HG03196 (cell line): ENCODE data around the gene FCGBP.

ENCODE experiments used
- ATAC-seq: cut with Tn5 transposase; IDR thresholded peaks from one replicate; pipeline ENCODE4 v1.9.1; 2021; ENCODE audit not compliant: unreplicated experiment

Gene FCGBP

GRCh38 chr19:39949026-39949747 lies 14.8 kb upstream of the FCGBP start:
- ATAC-seq: no peak

GRCh38 chr19:39946532-39946931 lies 12.1 kb upstream of the FCGBP start:
- ATAC-seq: no peak

GRCh38 chr19:39943586-39943985 lies 9.2 kb upstream of the FCGBP start:
- ATAC-seq: no peak

- no peak for ATAC-seq
These were observed 7.9 kb upstream of the FCGBP start for GRCh38 chr19:39942366-39942730.

- ATAC-seq: peak; percentile 47
These were observed 7.4 kb upstream of the FCGBP start for GRCh38 chr19:39941615-39942365.

GRCh38 chr19:39941151-39941550 lies 6.7 kb upstream of the FCGBP start:
- no peak for ATAC-seq

GRCh38 chr19:39940221-39940833 lies 5.9 kb upstream of the FCGBP start:
- no peak for ATAC-seq

GRCh38 chr19:39939556-39939955 lies 5.1 kb upstream of the FCGBP start:
- no peak for ATAC-seq

GRCh38 chr19:39937787-39938186 lies 3.4 kb upstream of the FCGBP start:
- ATAC-seq: no peak

- ATAC-seq: no peak
These were observed 2.8 kb upstream of the FCGBP start for GRCh38 chr19:39937094-39937720.

- ATAC-seq: no peak
These were observed 2.2 kb upstream of the FCGBP start for GRCh38 chr19:39936622-39937021.

GRCh38 chr19:39936020-39936419 lies 1.6 kb upstream of the FCGBP start:
- ATAC-seq: no peak

- ATAC-seq: no peak
These were observed 879 bp upstream of the FCGBP start for GRCh38 chr19:39935364-39935661.

- no peak for ATAC-seq
These were observed 4.7 kb downstream of the FCGBP start for GRCh38 chr19:39929750-39930149.

GRCh38 chr19:39928357-39928725 lies 6.1 kb downstream of the FCGBP start:
- ATAC-seq: no peak

GRCh38 chr19:39927524-39928356 lies 6.7 kb downstream of the FCGBP start:
- no peak for ATAC-seq

GRCh38 chr19:39927076-39927475 lies 7.4 kb downstream of the FCGBP start:
- ATAC-seq: no peak

GRCh38 chr19:39926170-39926760 lies 8.2 kb downstream of the FCGBP start:
- ATAC-seq: no peak

- ATAC-seq: no peak
These were observed 9.5 kb downstream of the FCGBP start for GRCh38 chr19:39924952-39925351.

- no peak for ATAC-seq
These were observed 10.0 kb downstream of the FCGBP start for GRCh38 chr19:39924389-39924788.

- ATAC-seq: no peak
These were observed 10.6 kb downstream of the FCGBP start for GRCh38 chr19:39923862-39924261.
